WTC11 (cell line): ENCODE data around the gene SND1. TPM values are rescaled to one million over a fixed set of nuclear protein-coding genes. Genes with fewer than 3 reads are reported as not detected.

Experiments used
- ATAC-seq: fragments of 200-7000 bp; cut with Tn5 transposase; 2 replicates; pipeline ENCODE4 v1.10.0; 2021; ENCODE audit warnings: mild to moderate bottlenecking, moderate library complexity
- CTCF ChIA-PET: fragments of 300-600 bp; sonication (Branson Sonifier 250); formaldehyde crosslinking; loops from one replicate; lab custom pipeline; 2021; ENCODE audit warnings: antibody characterized with exemption; lab: Charles Lee
- POLR2A ChIA-PET: fragments of 350-600 bp; sonication (Branson Sonifier 250); formaldehyde crosslinking; loops from one replicate; lab custom pipeline; 2021; ENCODE audit warnings: antibody characterized with exemption; lab: Charles Lee
- DNase-seq: peaks from one replicate; pipeline ENCODE4 v3.0.0; 2021; ENCODE audit warnings: low spot score
- H3K27ac Mint-ChIP-seq: 2 replicates; pipeline ENCODE4 v1.8.0; 2021; ENCODE audit warnings: mixed read lengths
- H3K27me3 Mint-ChIP-seq: 2 replicates; pipeline ENCODE4 v1.8.0; 2021; ENCODE audit warnings: low read depth, mild to moderate bottlenecking, moderate library complexity, mixed read lengths
- H3K36me3 Mint-ChIP-seq: 2 replicates; pipeline ENCODE4 v1.8.0; 2021; ENCODE audit warnings: mixed read lengths
- H3K4me1 Mint-ChIP-seq: 2 replicates; pipeline ENCODE4 v1.8.0; 2022; ENCODE audit warnings: mixed read lengths
- H3K4me3 Mint-ChIP-seq: 2 replicates; pipeline ENCODE4 v1.8.0; 2021; ENCODE audit warnings: mild to moderate bottlenecking, moderate library complexity, mixed read lengths
- H3K9me3 Mint-ChIP-seq: 2 replicates; pipeline ENCODE4 v1.8.0; 2021; ENCODE audit warnings: mixed read lengths
- AFF4 ChIP-seq: sonication (generic); formaldehyde crosslinking; IDR thresholded peaks from 2 replicates; pipeline ENCODE4 v1.8.1; 2023; ENCODE audit warnings: mild to moderate bottlenecking, missing genetic modification reagents, borderline replicate concordance
- CREB1 ChIP-seq: sonication (generic); formaldehyde crosslinking; IDR thresholded peaks from 2 replicates; pipeline ENCODE4 v1.8.0; 2023; ENCODE audit warnings: mild to moderate bottlenecking, missing genetic modification reagents
- ELF4 ChIP-seq: sonication (generic); formaldehyde crosslinking; IDR thresholded peaks from 2 replicates; pipeline ENCODE4 v1.8.1; 2022; ENCODE audit warnings: low read depth, mild to moderate bottlenecking, moderate library complexity, missing genetic modification reagents
- ESRRA ChIP-seq: sonication (generic); formaldehyde crosslinking; IDR thresholded peaks from 2 replicates; pipeline ENCODE4 v1.8.1; 2022; ENCODE audit warnings: mild to moderate bottlenecking, missing genetic modification reagents, borderline replicate concordance
- FOXP1 ChIP-seq: sonication (generic); formaldehyde crosslinking; IDR thresholded peaks from 2 replicates; pipeline ENCODE4 v1.8.0; 2022; ENCODE audit warnings: missing genetic modification reagents, mild to moderate bottlenecking, moderate library complexity, borderline replicate concordance
- HMGA2 ChIP-seq: fragments of 250-450 bp; sonication (Bioruptor Pico); IDR thresholded peaks from 2 replicates; pipeline ENCODE4 v1.4.0; 2021; ENCODE audit warnings: mild to moderate bottlenecking, moderate library complexity
- KAT7 ChIP-seq: sonication (generic); formaldehyde crosslinking; IDR thresholded peaks from 2 replicates; pipeline ENCODE4 v1.8.1; 2023; ENCODE audit warnings: missing genetic modification reagents, mild to moderate bottlenecking, borderline replicate concordance
- MLX ChIP-seq: sonication (generic); formaldehyde crosslinking; IDR thresholded peaks from 2 replicates; pipeline ENCODE4 v1.8.1; 2023; ENCODE audit warnings: mild to moderate bottlenecking, missing genetic modification reagents, moderate library complexity
- SMAD4 ChIP-seq: sonication (generic); formaldehyde crosslinking; IDR thresholded peaks from 2 replicates; pipeline ENCODE4 v1.8.0; 2022; ENCODE audit warnings: mild to moderate bottlenecking, missing genetic modification reagents
- TEAD1 ChIP-seq: sonication (generic); formaldehyde crosslinking; IDR thresholded peaks from 2 replicates; pipeline ENCODE4 v1.8.0; 2022; ENCODE audit warnings: mild to moderate bottlenecking, missing genetic modification reagents
- TP53 ChIP-seq: sonication (generic); formaldehyde crosslinking; IDR thresholded peaks from 2 replicates; pipeline ENCODE4 v1.8.1; 2023; ENCODE audit warnings: mild to moderate bottlenecking, missing genetic modification reagents
- ZBTB21 ChIP-seq: sonication (generic); formaldehyde crosslinking; IDR thresholded peaks from 2 replicates; pipeline ENCODE4 v1.8.1; 2023; ENCODE audit warnings: mild to moderate bottlenecking, missing genetic modification reagents, borderline replicate concordance
- ZNF232 ChIP-seq: sonication (generic); formaldehyde crosslinking; IDR thresholded peaks from 2 replicates; pipeline ENCODE4 v1.8.0; 2022; ENCODE audit warnings: mild to moderate bottlenecking, missing genetic modification reagents
- ZNF281 ChIP-seq: sonication (generic); formaldehyde crosslinking; IDR thresholded peaks from 2 replicates; pipeline ENCODE4 v1.8.0; 2023; ENCODE audit warnings: mild to moderate bottlenecking, missing genetic modification reagents
- ZNF396 ChIP-seq: fragments of 250-450 bp; sonication (Bioruptor Pico); IDR thresholded peaks from 2 replicates; pipeline ENCODE4 v1.8.0; 2021; ENCODE audit warnings: mild to moderate bottlenecking, moderate library complexity, borderline replicate concordance
- ZSCAN18 ChIP-seq: fragments of 250-450 bp; sonication (Bioruptor Pico); IDR thresholded peaks from 2 replicates; pipeline ENCODE4 v2.1.2; 2022; ENCODE audit warnings: mild to moderate bottlenecking, moderate library complexity
- total RNA-seq: library from RNA; stranded (reverse); gene quantifications from 3 replicates; pipeline ENCODE4 v1.2.3, GENCODE V29; 2021
- TF ChIP-seq, protein P1 (sequence below): sonication (generic); formaldehyde crosslinking; IDR thresholded peaks from 2 replicates; pipeline ENCODE4 v1.8.0; 2022; ENCODE audit warnings: missing genetic modification reagents

SND1 gene
- total RNA-seq, 1 experiment from 2014 or later: 261 TPM

- H3K4me3 Mint-ChIP-seq: no peak overlapping the region
- no peak overlapping the region for H3K27ac Mint-ChIP-seq
- peaks cover 11% of the 10 kb centered on the region for H3K4me1 Mint-ChIP-seq
- no peak for TF ChIP-seq FOXP1 (CRISPR knock-in tag)
- no peak for TF ChIP-seq SMAD4 (CRISPR knock-in tag)
- no peak for TF ChIP-seq CREB1 (CRISPR knock-in tag)
- no peak for TF ChIP-seq ESRRA (CRISPR knock-in tag)
- no peak for TF ChIP-seq ZBTB21 (CRISPR knock-in tag)
- no peak for TF ChIP-seq ZSCAN18 (CRISPR knock-in tag)
- TF ChIP-seq ELF4: no peak
- no peak for TF ChIP-seq MLX (CRISPR knock-in tag)
- TF ChIP-seq AFF4: no peak
- no peak for TF ChIP-seq TP53 (CRISPR knock-in tag)
- TF ChIP-seq KAT7 (CRISPR knock-in tag): no peak
- TF ChIP-seq ZNF281 (CRISPR knock-in tag): no peak
- no peak for TF ChIP-seq TEAD1 (CRISPR knock-in tag)
- H3K27me3 Mint-ChIP-seq: peaks cover 41% of the 10 kb centered on the region
- no peaks in the 10 kb centered on the region for H3K36me3 Mint-ChIP-seq
- no peaks in the 10 kb centered on the region for H3K9me3 Mint-ChIP-seq
- ChIA-PET CTCF (interaction anchor here (1.0 to 1.5 kb wide), 3 partner anchors 9 to 44 kb away, joined by 3 to 6 read pairs (median 3); partner anchors contain the start of gene ARF5), POLR2A (no interaction called here)
- no peak for ATAC-seq
- no peak for DNase-seq
Observed at GRCh38 chr7:127632276-127632910, 19.6 kb upstream of the SND1 start.

GRCh38 chr7:127635659-127636285, 16.2 kb upstream of the SND1 start:
- H3K9me3 Mint-ChIP-seq: no peaks in the 10 kb centered on the region
- TF ChIP-seq ZNF396 (CRISPR knock-in tag) (no peak), HMGA2 (CRISPR knock-in tag) (no peak), ZNF232 (no peak)
- TF ChIP-seq, protein P1, sequence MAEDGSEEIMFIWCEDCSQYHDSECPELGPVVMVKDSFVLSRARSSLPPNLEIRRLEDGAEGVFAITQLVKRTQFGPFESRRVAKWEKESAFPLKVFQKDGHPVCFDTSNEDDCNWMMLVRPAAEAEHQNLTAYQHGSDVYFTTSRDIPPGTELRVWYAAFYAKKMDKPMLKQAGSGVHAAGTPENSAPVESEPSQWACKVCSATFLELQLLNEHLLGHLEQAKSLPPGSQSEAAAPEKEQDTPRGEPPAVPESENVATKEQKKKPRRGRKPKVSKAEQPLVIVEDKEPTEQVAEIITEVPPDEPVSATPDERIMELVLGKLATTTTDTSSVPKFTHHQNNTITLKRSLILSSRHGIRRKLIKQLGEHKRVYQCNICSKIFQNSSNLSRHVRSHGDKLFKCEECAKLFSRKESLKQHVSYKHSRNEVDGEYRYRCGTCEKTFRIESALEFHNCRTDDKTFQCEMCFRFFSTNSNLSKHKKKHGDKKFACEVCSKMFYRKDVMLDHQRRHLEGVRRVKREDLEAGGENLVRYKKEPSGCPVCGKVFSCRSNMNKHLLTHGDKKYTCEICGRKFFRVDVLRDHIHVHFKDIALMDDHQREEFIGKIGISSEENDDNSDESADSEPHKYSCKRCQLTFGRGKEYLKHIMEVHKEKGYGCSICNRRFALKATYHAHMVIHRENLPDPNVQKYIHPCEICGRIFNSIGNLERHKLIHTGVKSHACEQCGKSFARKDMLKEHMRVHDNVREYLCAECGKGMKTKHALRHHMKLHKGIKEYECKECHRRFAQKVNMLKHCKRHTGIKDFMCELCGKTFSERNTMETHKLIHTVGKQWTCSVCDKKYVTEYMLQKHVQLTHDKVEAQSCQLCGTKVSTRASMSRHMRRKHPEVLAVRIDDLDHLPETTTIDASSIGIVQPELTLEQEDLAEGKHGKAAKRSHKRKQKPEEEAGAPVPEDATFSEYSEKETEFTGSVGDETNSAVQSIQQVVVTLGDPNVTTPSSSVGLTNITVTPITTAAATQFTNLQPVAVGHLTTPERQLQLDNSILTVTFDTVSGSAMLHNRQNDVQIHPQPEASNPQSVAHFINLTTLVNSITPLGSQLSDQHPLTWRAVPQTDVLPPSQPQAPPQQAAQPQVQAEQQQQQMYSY (CRISPR knock-in tag): no peak
- TF ChIP-seq, all 79 proteins: peak for 0
- Mint-ChIP-seq H3K4me1 (no peaks in the 10 kb centered on the region), H3K27me3 (peaks cover 45% of the 10 kb centered on the region), H3K27ac (no peak overlapping the region), H3K4me3 (no peak overlapping the region), H3K36me3 (no peaks in the 10 kb centered on the region)
- no peak for ATAC-seq
- CTCF ChIA-PET: no interaction called here
- POLR2A ChIA-PET: no interaction called here
- DNase-seq: no peak
